Stimulated activated naive CD8-positive, alpha-beta T cell treated with anti-CD3 and anti-CD28 coated beads, Interleukin-15, Interleukin-2, amounts not matched to agents 100 ng/mL and 50 ng/mL, for 24 hours (primary cell): Measurements from ENCODE around the gene FMN2.

Source experiments
- H3K27ac Mint-ChIP-seq: one replicate; pipeline ENCODE4 v1.8.0; 2021; ENCODE audit warnings: mild to moderate bottlenecking, mixed read lengths
- H3K27me3 Mint-ChIP-seq: one replicate; pipeline ENCODE4 v1.8.0; 2021; ENCODE audit warnings: mixed read lengths
- H3K36me3 Mint-ChIP-seq: one replicate; pipeline ENCODE4 v1.8.0; 2021; ENCODE audit warnings: low read depth, mixed read lengths
- H3K4me1 Mint-ChIP-seq: one replicate; pipeline ENCODE4 v1.8.0; 2021; ENCODE audit warnings: low read depth, mixed read lengths
- H3K4me3 Mint-ChIP-seq: one replicate; pipeline ENCODE4 v1.8.0; 2021; ENCODE audit warnings: mild to moderate bottlenecking, mixed read lengths
- H3K9me3 Mint-ChIP-seq: one replicate; pipeline ENCODE4 v1.8.0; 2021; ENCODE audit warnings: mixed read lengths

The FMN2 gene

DNA sequence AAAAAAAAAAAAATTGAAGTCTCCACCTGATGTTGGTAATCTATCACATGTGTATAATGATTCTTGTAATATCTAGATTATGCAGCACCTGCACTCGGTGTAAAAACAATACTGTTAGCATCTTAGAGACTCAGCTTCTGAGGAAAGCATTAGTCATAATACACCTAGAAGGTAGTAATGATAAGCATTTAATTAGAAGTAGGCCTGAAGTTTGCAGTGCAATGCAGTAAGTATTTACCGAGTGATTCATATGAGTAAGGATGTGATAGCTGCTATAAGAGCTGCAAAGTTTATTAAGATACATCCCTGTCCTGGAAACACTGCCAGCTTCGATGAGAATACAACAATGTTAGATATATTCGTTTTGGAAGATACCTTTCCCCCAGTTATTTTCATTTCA, 323.8 kb downstream of the FMN2 start:
- peaks cover 4% of the 10 kb centered on the region for H3K9me3 Mint-ChIP-seq
- no peaks in the 10 kb centered on the region for H3K27me3 Mint-ChIP-seq
- H3K36me3 Mint-ChIP-seq: no peaks in the 10 kb centered on the region
- no peak overlapping the region for H3K4me3 Mint-ChIP-seq
- H3K27ac Mint-ChIP-seq: no peak overlapping the region
- H3K4me1 Mint-ChIP-seq: no peaks in the 10 kb centered on the region

DNA sequence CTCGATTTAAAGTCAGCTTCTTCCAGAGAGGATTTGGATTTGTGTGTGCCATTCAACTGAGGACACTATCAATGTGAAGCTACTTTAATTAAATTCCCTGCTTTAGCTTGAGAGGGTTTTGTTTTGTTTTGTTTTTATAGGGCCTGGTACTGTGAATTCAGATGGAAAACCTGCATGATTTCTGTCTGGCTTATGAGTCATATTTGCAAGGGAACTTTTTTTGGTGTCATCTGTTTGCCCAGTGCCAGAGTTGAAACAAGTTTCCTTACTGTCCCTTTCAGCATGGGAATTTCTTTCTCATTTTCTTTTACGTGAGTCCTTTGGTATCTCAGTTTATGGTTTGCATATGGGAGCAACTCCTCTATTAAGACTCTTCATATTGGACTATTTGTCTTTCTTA, 325.6 kb downstream of the FMN2 start:
- Mint-ChIP-seq H3K27me3 (no peaks in the 10 kb centered on the region), H3K4me1 (no peaks in the 10 kb centered on the region), H3K36me3 (no peaks in the 10 kb centered on the region), H3K27ac (no peak overlapping the region), H3K9me3 (peaks cover 4% of the 10 kb centered on the region), H3K4me3 (no peak overlapping the region)

DNA sequence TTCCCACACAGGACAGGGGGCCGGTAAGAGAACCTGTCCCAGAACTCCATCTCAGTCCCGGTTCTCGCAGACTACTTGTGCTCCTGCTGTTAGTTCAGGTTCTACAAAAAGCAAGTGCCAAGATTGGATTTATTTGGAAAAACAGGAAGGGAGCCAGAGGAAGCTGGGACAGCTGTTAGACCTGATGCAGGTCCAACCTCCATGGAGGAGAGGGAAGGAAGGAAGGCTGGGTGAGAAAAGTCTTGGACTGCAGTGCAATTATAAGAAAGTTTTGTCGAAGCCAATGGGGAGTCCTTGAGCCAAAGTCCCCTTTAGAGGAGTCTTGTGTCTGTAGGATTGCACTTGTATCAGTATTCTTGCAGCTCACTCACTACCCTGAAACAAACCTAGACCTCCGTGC, 329.1 kb downstream of the FMN2 start:
- Mint-ChIP-seq H3K4me3 (no peak overlapping the region), H3K9me3 (no peaks in the 10 kb centered on the region), H3K27ac (no peak overlapping the region), H3K4me1 (no peaks in the 10 kb centered on the region), H3K36me3 (no peaks in the 10 kb centered on the region), H3K27me3 (no peaks in the 10 kb centered on the region)

DNA sequence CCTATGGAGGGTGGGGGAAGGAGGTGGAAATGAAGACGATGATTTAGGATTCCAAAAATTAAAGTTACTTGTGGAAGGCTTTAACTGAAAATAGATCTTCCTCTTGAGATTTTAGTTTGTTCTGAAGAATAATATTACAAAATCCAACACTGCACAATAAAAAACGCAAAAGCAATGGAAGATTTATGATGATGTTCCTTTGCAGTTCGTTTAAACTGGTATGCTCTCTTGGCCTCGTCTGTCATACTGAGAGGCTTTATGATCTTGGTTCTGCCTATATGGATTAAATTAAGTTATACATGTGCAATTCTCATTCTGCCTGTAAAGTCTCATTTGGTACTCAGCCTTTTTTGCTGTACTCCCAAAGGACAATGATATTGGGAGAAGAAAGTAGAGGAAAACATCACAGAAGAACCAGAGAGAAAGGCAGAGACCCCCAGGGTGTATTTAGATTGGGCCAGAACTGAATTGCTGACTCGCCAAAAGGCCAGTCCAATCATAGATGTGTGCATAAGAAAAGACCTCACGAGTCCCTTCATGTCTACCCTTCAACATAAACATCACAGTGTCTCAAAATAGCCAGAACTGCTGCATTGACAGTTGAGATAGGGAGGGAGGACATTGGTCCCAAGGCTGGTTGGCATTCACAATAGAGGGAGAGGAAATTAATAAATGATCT, 331.7 kb downstream of the FMN2 start:
- no peaks in the 10 kb centered on the region for H3K4me1 Mint-ChIP-seq

DNA sequence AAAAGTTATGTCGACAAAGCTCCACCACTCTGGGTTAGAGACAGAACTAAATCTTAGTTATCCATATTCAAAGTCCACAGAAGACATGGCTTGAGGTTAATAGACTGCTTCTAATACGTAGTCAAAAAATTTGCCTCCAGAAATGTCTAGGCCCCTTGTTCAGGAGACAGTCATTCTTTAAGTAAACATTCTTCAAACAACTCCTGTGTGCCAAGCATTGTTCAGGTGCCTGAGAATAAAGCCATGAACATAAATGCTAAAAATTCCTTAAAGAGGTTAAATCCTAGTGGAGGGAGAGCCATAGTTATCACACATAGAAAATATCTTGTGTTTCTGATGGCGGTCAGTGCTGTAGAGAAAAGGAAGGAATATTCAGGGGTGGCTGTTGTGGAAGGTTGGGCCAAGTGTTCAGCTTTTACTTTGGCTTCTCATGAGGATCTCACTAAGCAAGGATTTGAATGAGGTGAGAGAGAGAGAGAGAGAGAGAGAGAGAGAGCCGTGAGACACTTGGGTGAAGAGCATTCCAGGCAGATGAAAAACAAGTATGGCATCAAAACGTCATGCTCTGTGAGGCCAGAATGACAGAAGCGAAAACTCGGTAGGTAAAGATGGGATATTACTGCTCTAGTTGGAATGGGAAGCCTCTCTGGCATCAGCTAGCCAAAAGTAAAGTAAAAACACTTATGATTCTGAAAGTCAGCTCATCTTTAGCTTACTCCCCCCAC, 333.2 kb downstream of the FMN2 start:
- no peaks in the 10 kb centered on the region for H3K27me3 Mint-ChIP-seq
- H3K27ac Mint-ChIP-seq: no peak overlapping the region
- no peaks in the 10 kb centered on the region for H3K4me1 Mint-ChIP-seq
- peaks cover 4% of the 10 kb centered on the region for H3K9me3 Mint-ChIP-seq
- no peaks in the 10 kb centered on the region for H3K36me3 Mint-ChIP-seq
- H3K4me3 Mint-ChIP-seq: no peak overlapping the region

More for the DNA sequence above, 331.7 kb downstream of the FMN2 start:
- no peaks in the 10 kb centered on the region for H3K36me3 Mint-ChIP-seq
- H3K27me3 Mint-ChIP-seq: no peaks in the 10 kb centered on the region
- no peak overlapping the region for H3K27ac Mint-ChIP-seq
- H3K4me3 Mint-ChIP-seq: no peak overlapping the region
- no peaks in the 10 kb centered on the region for H3K9me3 Mint-ChIP-seq

DNA sequence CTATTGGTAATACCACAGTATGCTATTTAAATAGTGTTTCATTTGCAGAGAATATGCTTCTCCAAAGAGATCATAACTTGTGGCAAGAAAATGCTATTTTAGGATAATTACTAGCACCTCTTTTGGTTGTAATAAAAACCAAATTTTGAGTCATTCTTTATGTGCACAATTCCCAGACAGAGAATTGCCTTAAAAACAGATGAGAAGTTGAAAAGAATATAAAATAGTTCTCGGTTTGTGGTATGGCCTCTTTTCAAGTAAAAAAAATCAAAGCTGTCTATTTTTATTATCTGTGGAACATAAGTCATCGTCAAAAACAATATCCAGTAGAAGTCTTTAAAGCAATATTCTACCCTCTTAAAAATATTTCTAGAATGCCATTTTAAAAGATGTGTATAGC, 334.4 kb downstream of the FMN2 start:
- no peaks in the 10 kb centered on the region for H3K36me3 Mint-ChIP-seq
- peaks cover 4% of the 10 kb centered on the region for H3K9me3 Mint-ChIP-seq
- no peaks in the 10 kb centered on the region for H3K27me3 Mint-ChIP-seq
- H3K27ac Mint-ChIP-seq: no peak overlapping the region
- H3K4me3 Mint-ChIP-seq: no peak overlapping the region
- no peaks in the 10 kb centered on the region for H3K4me1 Mint-ChIP-seq

DNA sequence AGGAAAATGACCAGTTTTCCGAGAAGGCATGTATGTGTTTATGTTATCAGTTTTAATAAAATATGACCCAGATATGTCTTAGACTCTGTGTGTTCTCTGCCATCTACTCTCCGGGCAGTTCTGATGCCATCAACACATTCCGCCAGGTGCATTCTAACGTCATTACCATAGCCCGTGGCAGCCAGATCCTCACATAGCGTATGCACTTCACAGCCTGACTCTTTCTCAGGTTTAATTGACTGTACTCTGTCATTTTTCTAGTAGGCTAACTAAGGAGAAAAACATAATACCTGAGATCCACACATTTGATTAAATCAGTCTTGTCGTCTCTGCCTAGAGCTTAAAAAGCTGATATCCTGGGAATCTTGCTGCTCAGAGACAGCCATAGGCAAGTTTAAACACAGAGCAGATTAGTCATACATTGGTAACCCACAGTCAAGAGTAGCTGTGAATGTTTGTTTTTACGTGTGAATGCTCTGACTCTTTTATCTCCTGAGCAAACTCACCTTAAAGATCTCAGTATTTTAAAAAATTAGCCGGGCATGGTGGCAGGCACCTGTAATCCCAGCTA, 344.4 kb downstream of the FMN2 start:
- Mint-ChIP-seq H3K4me1 (no peaks in the 10 kb centered on the region), H3K9me3 (no peaks in the 10 kb centered on the region), H3K4me3 (no peak overlapping the region), H3K36me3 (no peaks in the 10 kb centered on the region), H3K27me3 (no peaks in the 10 kb centered on the region), H3K27ac (no peak overlapping the region)

DNA sequence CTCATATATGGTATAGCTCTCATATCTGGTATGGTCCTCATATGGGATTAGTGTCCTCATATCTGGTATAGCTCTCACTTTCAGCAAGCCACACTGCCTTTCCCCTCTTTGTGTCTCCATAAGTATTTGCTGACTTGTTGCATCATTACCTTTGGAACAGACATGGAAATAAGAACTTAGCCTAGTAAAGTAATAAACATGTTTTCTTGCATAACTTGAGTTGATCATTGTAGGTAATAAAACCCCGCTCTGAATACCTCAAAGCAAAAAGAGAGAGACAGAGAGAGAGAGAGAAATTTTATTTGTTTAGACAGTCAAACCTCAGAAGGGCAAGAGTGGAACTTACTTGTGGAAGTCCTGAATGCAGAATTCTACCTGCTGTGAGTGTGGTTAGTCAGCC, 350.0 kb downstream of the FMN2 start:
- no peak overlapping the region for H3K27ac Mint-ChIP-seq
- no peak overlapping the region for H3K4me3 Mint-ChIP-seq
- no peaks in the 10 kb centered on the region for H3K36me3 Mint-ChIP-seq
- no peaks in the 10 kb centered on the region for H3K4me1 Mint-ChIP-seq
- H3K27me3 Mint-ChIP-seq: no peaks in the 10 kb centered on the region
- no peaks in the 10 kb centered on the region for H3K9me3 Mint-ChIP-seq

DNA sequence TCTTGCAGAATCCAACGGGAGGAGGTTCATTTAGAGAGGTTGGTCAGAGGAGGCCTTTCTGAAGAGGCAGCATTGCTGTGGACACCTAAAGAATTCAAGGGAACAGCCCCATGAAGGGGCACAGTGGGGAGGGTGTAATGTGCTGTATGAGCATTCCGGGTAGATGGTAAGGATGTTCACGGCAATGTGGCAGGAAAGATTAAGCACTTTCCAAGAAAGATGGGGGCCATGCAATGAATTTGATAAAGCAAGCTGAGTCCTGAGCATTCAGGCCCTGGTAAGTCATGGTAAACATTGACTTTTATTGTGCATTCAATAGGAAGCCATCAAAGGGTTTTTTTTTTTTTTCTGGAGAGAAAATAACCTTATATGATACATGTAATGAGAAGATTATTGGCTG, 353.7 kb downstream of the FMN2 start:
- Mint-ChIP-seq H3K36me3 (no peaks in the 10 kb centered on the region), H3K27ac (no peak overlapping the region), H3K27me3 (no peaks in the 10 kb centered on the region), H3K4me1 (no peaks in the 10 kb centered on the region), H3K9me3 (no peaks in the 10 kb centered on the region), H3K4me3 (no peak overlapping the region)

DNA sequence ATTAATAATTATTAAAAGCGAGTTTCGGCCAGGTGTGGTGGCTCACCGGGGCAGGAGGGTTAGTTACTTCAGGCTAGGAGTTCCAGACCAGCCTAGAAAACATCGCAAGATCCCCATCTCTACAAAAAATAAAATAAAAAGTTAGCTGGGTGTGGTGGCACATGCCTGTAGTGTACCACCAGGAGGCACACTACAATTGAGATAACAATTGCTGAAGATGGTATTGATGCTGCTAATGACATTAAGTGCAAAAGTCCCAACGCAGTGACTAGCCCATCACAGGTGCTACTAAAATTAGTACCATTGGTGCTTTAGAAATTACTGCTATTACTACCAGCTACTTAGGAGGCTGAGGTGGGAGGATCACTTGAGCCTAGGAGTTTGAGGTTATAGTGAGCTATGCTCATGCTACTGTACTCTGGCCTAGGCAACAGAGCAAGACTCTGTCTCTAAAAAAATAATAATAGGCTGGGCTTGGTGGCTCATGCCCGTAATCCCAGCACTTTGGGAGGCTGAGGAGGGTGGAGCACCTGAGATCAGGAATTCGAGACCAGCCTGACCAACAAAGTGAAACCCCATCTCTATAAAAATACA, 363.6 kb downstream of the FMN2 start:
- no peaks in the 10 kb centered on the region for H3K36me3 Mint-ChIP-seq
- no peaks in the 10 kb centered on the region for H3K9me3 Mint-ChIP-seq
- no peak overlapping the region for H3K27ac Mint-ChIP-seq

DNA sequence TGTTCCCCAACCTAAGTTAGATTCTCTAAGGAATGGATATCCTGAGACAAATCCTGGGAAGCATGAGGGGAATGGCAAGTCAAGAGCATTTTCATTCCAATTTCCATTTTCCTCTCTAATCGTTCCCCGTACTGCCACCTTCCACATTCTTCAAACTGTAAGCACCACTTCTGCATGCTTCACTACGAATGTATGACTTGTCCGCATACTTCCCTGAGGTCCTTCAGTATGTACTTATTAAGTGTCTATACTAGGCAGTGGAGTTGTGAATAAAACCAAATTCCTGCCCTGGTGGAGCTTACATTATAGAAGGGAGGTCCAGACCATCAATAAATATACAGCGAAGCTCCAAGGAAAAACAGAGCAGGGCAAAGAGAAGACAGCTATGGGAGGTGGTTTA, 365.5 kb downstream of the FMN2 start:
- Mint-ChIP-seq H3K4me3 (no peak overlapping the region), H3K9me3 (no peaks in the 10 kb centered on the region), H3K27me3 (no peaks in the 10 kb centered on the region), H3K36me3 (no peaks in the 10 kb centered on the region), H3K4me1 (no peaks in the 10 kb centered on the region), H3K27ac (no peak overlapping the region)

More for the DNA sequence above, 363.6 kb downstream of the FMN2 start:
- Mint-ChIP-seq H3K4me1 (no peaks in the 10 kb centered on the region), H3K4me3 (no peak overlapping the region), H3K27me3 (no peaks in the 10 kb centered on the region)

DNA sequence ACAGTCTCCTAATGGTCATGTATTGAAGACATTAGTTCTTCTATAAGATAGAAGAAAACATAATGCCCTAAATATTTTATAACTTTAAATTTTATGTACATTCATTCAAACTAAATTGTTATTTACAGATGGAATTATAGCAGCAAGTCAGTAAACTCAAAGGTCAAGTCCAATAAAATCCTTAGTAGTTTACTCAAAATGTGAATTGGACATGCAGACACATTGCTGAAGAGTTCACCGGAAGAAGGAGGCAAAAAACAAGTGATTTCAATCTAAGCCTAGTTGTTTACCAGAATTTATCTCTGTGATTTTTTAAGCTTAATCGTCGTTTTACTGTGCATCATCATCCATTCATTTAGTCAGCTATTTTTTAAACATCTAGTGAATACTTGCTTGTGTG, 370.6 kb downstream of the FMN2 start:
- Mint-ChIP-seq H3K27me3 (peaks cover 4% of the 10 kb centered on the region), H3K27ac (no peak overlapping the region), H3K4me3 (no peak overlapping the region), H3K36me3 (no peaks in the 10 kb centered on the region), H3K9me3 (no peaks in the 10 kb centered on the region), H3K4me1 (no peaks in the 10 kb centered on the region)

DNA sequence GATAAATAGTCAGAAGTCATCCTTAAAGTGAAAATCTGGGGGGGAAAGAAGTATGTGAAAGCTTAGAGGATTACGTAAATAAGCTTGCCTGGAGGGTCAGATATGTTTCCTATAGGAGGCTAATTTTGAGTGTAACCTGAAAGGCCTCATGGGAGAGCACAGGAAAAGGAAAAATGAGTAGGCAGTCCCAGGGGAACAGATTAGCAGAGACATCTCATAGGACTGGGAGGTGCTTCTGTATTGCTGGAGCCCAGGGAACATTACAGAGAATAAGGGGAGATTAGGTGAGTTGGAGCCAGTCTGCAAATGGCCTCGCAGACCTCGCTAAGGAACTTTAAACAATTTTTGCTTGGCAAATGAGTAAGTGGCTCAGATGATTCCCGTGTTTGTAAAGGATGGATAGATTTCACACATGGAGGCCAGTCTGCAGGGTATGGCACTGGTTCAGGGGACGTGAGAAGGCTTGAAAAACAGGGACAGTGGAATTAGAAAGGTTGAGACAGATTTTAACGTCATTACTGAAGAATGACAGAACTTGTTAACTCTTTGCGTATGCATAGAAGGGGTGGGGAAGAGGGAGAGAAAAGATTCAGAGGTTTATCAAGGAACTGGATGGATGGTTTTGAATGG, 371.2 kb downstream of the FMN2 start:
- Mint-ChIP-seq H3K36me3 (no peaks in the 10 kb centered on the region), H3K27ac (no peak overlapping the region), H3K4me3 (no peak overlapping the region), H3K9me3 (no peaks in the 10 kb centered on the region), H3K4me1 (no peaks in the 10 kb centered on the region), H3K27me3 (peaks cover 4% of the 10 kb centered on the region)

DNA sequence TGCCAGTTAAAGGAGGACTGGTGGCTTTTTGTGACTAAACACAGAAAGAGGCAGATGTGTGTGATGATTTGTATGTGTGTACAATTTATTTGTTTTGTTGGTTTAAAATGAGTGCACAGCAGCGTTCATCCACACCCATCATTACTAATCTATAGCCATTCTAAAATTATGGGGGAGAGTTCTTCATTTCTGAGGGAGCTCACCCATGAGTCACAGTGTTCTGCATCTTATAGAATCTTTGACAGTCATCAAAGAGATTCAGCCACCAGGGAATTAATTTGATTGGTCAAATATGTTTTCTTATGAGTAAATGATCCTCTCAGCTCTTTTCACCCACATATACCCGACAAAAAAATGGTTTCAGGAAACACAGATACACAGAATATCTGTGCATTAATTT, 372.4 kb downstream of the FMN2 start:
- Mint-ChIP-seq H3K4me1 (no peaks in the 10 kb centered on the region), H3K4me3 (no peak overlapping the region), H3K27me3 (peaks cover 7% of the 10 kb centered on the region), H3K36me3 (no peaks in the 10 kb centered on the region), H3K9me3 (no peaks in the 10 kb centered on the region), H3K27ac (no peak overlapping the region)

DNA sequence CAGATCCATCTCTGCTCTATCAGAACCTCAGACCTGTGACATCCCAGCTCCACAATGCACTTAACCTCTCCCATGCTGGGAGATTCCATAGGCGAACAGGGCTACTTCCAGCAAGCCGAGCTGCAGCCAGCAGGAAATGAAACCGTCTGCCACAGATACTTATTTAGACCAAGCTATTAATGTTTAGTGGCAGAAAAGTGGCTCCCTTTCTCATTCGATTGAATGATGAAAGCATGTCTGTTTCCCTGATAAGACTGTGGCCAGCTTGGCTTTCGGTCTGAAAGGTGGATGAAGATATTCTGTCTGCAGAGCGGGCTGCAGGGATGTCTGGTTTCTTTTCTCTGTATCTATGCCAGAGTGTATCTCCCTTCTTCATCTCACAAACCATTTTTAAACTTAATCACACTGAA, 373.9 kb downstream of the FMN2 start:
- Mint-ChIP-seq H3K9me3 (no peaks in the 10 kb centered on the region), H3K4me3 (no peak overlapping the region), H3K4me1 (no peaks in the 10 kb centered on the region), H3K27me3 (peaks cover 7% of the 10 kb centered on the region), H3K27ac (no peak overlapping the region), H3K36me3 (no peaks in the 10 kb centered on the region)
